B cell (primary cell): ENCODE data around the gene SAP30L. TPM values are rescaled to one million over a fixed set of nuclear protein-coding genes. Genes with fewer than 3 reads are reported as not detected.

Experiments
- ATAC-seq: fragments of 200-7000 bp; cut with Tn5 transposase; one replicate; pipeline ENCODE4 v1.10.0; 2021; ENCODE audit warnings: low read depth, mild to moderate bottlenecking, moderate number of reproducible peaks, moderate library complexity
- CTCF ChIA-PET: fragments of 350-600 bp; sonication (Branson Sonifier 250); formaldehyde crosslinking; loops from one replicate; lab custom pipeline; 2021; ENCODE audit warnings: antibody characterized with exemption, inconsistent platforms; lab: Charles Lee
- POLR2A ChIA-PET: fragments of 350-600 bp; sonication (Branson Sonifier 250); formaldehyde crosslinking; loops from one replicate; lab custom pipeline; 2021; ENCODE audit warnings: antibody characterized with exemption; lab: Charles Lee
- DNase-seq: peaks from one replicate; pipeline ENCODE4 v3.0.0; 2013
- H2AFZ ChIP-seq: 2 replicates; pipeline ENCODE4 v1.6.1; 2012; ENCODE audit warnings: mild to moderate bottlenecking, low read depth, low read length; ENCODE audit not compliant: insufficient read depth, poor library complexity, severe bottlenecking
- H3K27ac ChIP-seq, 2 donors: 1 replicate in 1 of 2; 2 replicates in 1 of 2; pipeline ENCODE4 v1.5.1; 2012 to 2013; ENCODE audit warnings: low read length in 2 of 2, mild to moderate bottlenecking in 2 of 2, moderate library complexity in 1 of 2
- H3K27me3 ChIP-seq, 4 experiments: fragments of 200-600 bp in 1 of 4; sonication (generic) in 1 of 4; replicated peaks in 1 of 4; 1 replicate in 2 of 4; 2 replicates in 2 of 4; pipeline versions ENCODE4 v1.6.1 to v1.7.0; 2013 to 2016; ENCODE audit warnings: low read length in 3 of 4, mild to moderate bottlenecking in 2 of 4, mixed read lengths in 1 of 4, moderate library complexity in 1 of 4; ENCODE audit not compliant: insufficient read depth in 4 of 4, control insufficient read depth in 3 of 4; ENCODE audit errors: control extremely low read depth in 1 of 4
- H3K36me3 ChIP-seq, 2 experiments: replicated peaks in 1 of 2; 1 replicate in 1 of 2; 2 replicates in 1 of 2; pipeline versions ENCODE4 v1.6.1 to v1.7.1; 2013; ENCODE audit warnings: low read length in 1 of 2; ENCODE audit not compliant: insufficient read depth in 2 of 2, control insufficient read depth in 1 of 2; ENCODE audit errors: control extremely low read depth in 1 of 2, extremely low read depth in 1 of 2
- H3K4me1 ChIP-seq, 2 donors: fragments of 200-600 bp in 1 of 2; sonication (generic) in 1 of 2; 1 replicate in 1 of 2; 2 replicates in 1 of 2; pipeline versions ENCODE4 v1.5.1 to v1.6.1; 2013 to 2017; ENCODE audit warnings: low read length in 2 of 2; ENCODE audit not compliant: control insufficient read depth in 2 of 2, insufficient read depth in 2 of 2
- H3K4me2 ChIP-seq: replicated peaks from 2 replicates; pipeline ENCODE3; 2012; ENCODE audit warnings: mild to moderate bottlenecking, low read depth, low read length; ENCODE audit not compliant: poor library complexity, severe bottlenecking
- H3K4me3 ChIP-seq, 5 experiments: fragments of 200-600 bp in 1 of 5; sonication (generic) in 1 of 5; 1 replicate in 3 of 5; 2 replicates in 2 of 5; pipeline versions ENCODE4 v1.5.1 to v1.7.0; 2011 to 2016; ENCODE audit warnings: low read length in 4 of 5, mild to moderate bottlenecking in 4 of 5, low read depth in 2 of 5, control low read depth in 1 of 5, moderate library complexity in 1 of 5; ENCODE audit not compliant: insufficient read depth in 1 of 5; ENCODE audit errors: control extremely low read depth in 1 of 5, extremely low read depth in 1 of 5
- H3K79me2 ChIP-seq: fragments of 200-600 bp; sonication (generic); one replicate; pipeline ENCODE4 v1.6.0; 2016; ENCODE audit warnings: low read length; ENCODE audit not compliant: control insufficient read depth, insufficient read depth
- H3K9ac ChIP-seq: fragments of 200-600 bp; sonication (generic); 2 replicates; pipeline ENCODE4 v1.6.1; 2017; ENCODE audit warnings: mild to moderate bottlenecking, low read length, moderate library complexity
- H3K9me3 ChIP-seq, 3 donors: one replicate each; pipeline versions ENCODE4 v1.6.1 to v1.7.1; 2013; ENCODE audit warnings: low read length in 2 of 3; ENCODE audit not compliant: control insufficient read depth in 2 of 3, insufficient read depth in 1 of 3; ENCODE audit errors: control extremely low read depth in 1 of 3
- H4K20me1 ChIP-seq: 2 replicates; pipeline ENCODE4 v1.6.0; 2012; ENCODE audit warnings: mild to moderate bottlenecking, low read length; ENCODE audit not compliant: insufficient read depth, control insufficient read depth, poor library complexity, severe bottlenecking
- H3K27ac Mint-ChIP-seq: one replicate; pipeline ENCODE4 v1.8.0; 2021; ENCODE audit warnings: mixed read lengths
- H3K27me3 Mint-ChIP-seq: one replicate; pipeline ENCODE4 v1.8.0; 2021; ENCODE audit warnings: mixed read lengths
- H3K4me1 Mint-ChIP-seq: one replicate; pipeline ENCODE4 v1.8.0; 2021; ENCODE audit warnings: mixed read lengths
- H3K4me3 Mint-ChIP-seq: one replicate; pipeline ENCODE4 v1.8.0; 2021; ENCODE audit warnings: mixed read lengths
- H3K9me3 Mint-ChIP-seq: one replicate; pipeline ENCODE4 v1.8.0; 2022; ENCODE audit warnings: mixed read lengths; ENCODE audit not compliant: insufficient read depth
- CTCF ChIP-seq: fragments of 200-600 bp; IDR thresholded peaks from one replicate; pipeline ENCODE4 v1.8.0; 2022; ENCODE audit warnings: antibody characterized with exemption, mild to moderate bottlenecking
- EZH2 ChIP-seq: IDR thresholded peaks from 2 replicates; pipeline ENCODE4 v1.6.1; 2012; ENCODE audit warnings: borderline replicate concordance, low read depth, mild to moderate bottlenecking, moderate library complexity, low read length; ENCODE audit not compliant: insufficient read depth, poor library complexity, severe bottlenecking
- WGBS: methylation state at CpG from one replicate; pipeline ENCODE4 v1.1.5; 2013; ENCODE audit warnings: missing lambda C conversion rate; ENCODE audit not compliant: insufficient coverage; 5-methylcytosine and 5-hydroxymethylcytosine counted together
- intact Hi-C: fragments of 100-400 bp; cut with micrococcal nuclease; formaldehyde crosslinking; loops from one replicate; pipeline ENCODE4 v1.10.0; 2022
- polyA plus RNA-seq: library from polyadenylated mRNA; depleted of rRNA; stranded (reverse); fragments of >200 nt; gene quantifications from 2 replicates; pipeline ENCODE4 v1.2.3, GENCODE V29; 2012
- total RNA-seq, 2 donors: library from RNA; stranded (reverse); fragments of 120-200 nt in 1 of 2; gene quantifications; 1 replicate in 1 of 2; 2 replicates in 1 of 2; pipeline versions ENCODE4 v1.2.3 to v1.2.4, GENCODE V29; 2013 to 2022

The SAP30L gene
- total and polyA plus RNA-seq, 2 donors (not counting 1 experiment from before 2014, with no cell fraction given) = 34.8 to 41.5 TPM

- peaks cover 12% of the 10 kb centered on the region for H3K4me1 Mint-ChIP-seq
- CTCF ChIA-PET = no interaction called here
- no peak overlapping the region for H3K27ac Mint-ChIP-seq
These were observed 55.8 kb downstream of the SAP30L start for GRCh38 chr5:154501566-154501965.

GRCh38 chr5:154502180-154502579 is 56.4 kb downstream of the SAP30L start:
- CTCF ChIA-PET = no interaction called here
- H3K27ac Mint-ChIP-seq = no peak overlapping the region
- H3K4me1 Mint-ChIP-seq = peaks cover 12% of the 10 kb centered on the region

More at GRCh38 chr5:154501566-154501965, 55.8 kb downstream of the SAP30L start:
- Histone ChIP-seq H3K4me2 (no peak overlapping the region), H3K27me3 (peaks cover 0 to 8% (median 1%) of the 10 kb centered on the region in 4 experiments), H3K4me1 (peaks cover 2 to 12% of the 10 kb centered on the region in 2 donors), H3K9me3 (peaks cover 0 to 10% (median 0%) of the 10 kb centered on the region in 3 donors), H2AFZ (no peak overlapping the region), H4K20me1 (no peaks in the 10 kb centered on the region), H3K4me3 (no peak overlapping the region), H3K79me2 (no peaks in the 10 kb centered on the region), H3K27ac (no peak overlapping the region), H3K9ac (no peak overlapping the region), H3K36me3 (no peaks in the 10 kb centered on the region)
- 71% methylated on average over 1 of the region's 2 CpGs for WGBS
- TF ChIP-seq CTCF (no peak), EZH2 (no peak)
- H3K9me3 Mint-ChIP-seq = no peaks in the 10 kb centered on the region
- peaks cover 10% of the 10 kb centered on the region for H3K27me3 Mint-ChIP-seq
- POLR2A ChIA-PET = no interaction called here
- intact Hi-C loops = no loop called here
- DNase-seq (no peak), ATAC-seq (no peak)
- H3K4me3 Mint-ChIP-seq = no peak overlapping the region

More at GRCh38 chr5:154502180-154502579, 56.4 kb downstream of the SAP30L start:
- Histone ChIP-seq H3K27ac (no peak overlapping the region), H3K4me2 (no peak overlapping the region), H3K79me2 (no peaks in the 10 kb centered on the region), H4K20me1 (no peaks in the 10 kb centered on the region), H3K9ac (no peak overlapping the region), H3K27me3 (peaks cover 0 to 8% (median 0%) of the 10 kb centered on the region in 4 experiments), H2AFZ (no peak overlapping the region), H3K4me3 (no peak overlapping the region), H3K9me3 (peaks cover 0 to 10% (median 0%) of the 10 kb centered on the region in 3 donors), H3K4me1 (peaks cover 2 to 12% of the 10 kb centered on the region in 2 donors), H3K36me3 (no peaks in the 10 kb centered on the region)
- no peak for TF ChIP-seq EZH2
- ATAC-seq (no peak), DNase-seq (no peak)
- peaks cover 6% of the 10 kb centered on the region for H3K27me3 Mint-ChIP-seq
- H3K9me3 Mint-ChIP-seq = no peaks in the 10 kb centered on the region
- POLR2A ChIA-PET = no interaction called here
- intact Hi-C loops = no loop called here
- WGBS = no CpG with 5 or more reads among the region's 1 CpG
- no peak overlapping the region for H3K4me3 Mint-ChIP-seq
